Femur (tissue), 1 donor: ENCODE results near the gene PPIP5K1.
A peak's percentile ranks its signal among the peaks of the same experiment; 100 is the strongest.
"Not testable (repeated sequence)": the region's sequence is repeated elsewhere in the genome, so short reads cannot be mapped to it uniquely, and the experiment has no call there.

Experiments
- DNase-seq: peaks from one replicate; pipeline ENCODE4 v3.0.0-alpha.2; 2017

Gene PPIP5K1

GRCh38 chr15:43544266-43544665 lies 45.7 kb downstream of the PPIP5K1 start:
- no peak for DNase-seq

- DNase-seq: no peak
Observed at GRCh38 chr15:43541785-43542184, 48.2 kb downstream of the PPIP5K1 start.

GRCh38 chr15:43538091-43538490 lies 51.9 kb downstream of the PPIP5K1 start:
- DNase-seq: no peak

- no peak for DNase-seq
Observed at GRCh38 chr15:43534897-43535296, 55.1 kb downstream of the PPIP5K1 start.

- DNase-seq: not testable (repeated sequence)
Observed at GRCh38 chr15:43532826-43533225, 57.2 kb downstream of the PPIP5K1 start.

GRCh38 chr15:43531018-43531670 lies 58.9 kb downstream of the PPIP5K1 start:
- DNase-seq: peak; percentile 54

GRCh38 chr15:43529587-43530345 lies 60.2 kb downstream of the PPIP5K1 start:
- no peak for DNase-seq

- no peak for DNase-seq
Observed at GRCh38 chr15:43529141-43529540, 60.9 kb downstream of the PPIP5K1 start.

- no peak for DNase-seq
Observed at GRCh38 chr15:43528542-43529007, 61.4 kb downstream of the PPIP5K1 start.

- no peak for DNase-seq
Observed at GRCh38 chr15:43527802-43528541, 62.0 kb downstream of the PPIP5K1 start.

GRCh38 chr15:43527016-43527801 lies 62.8 kb downstream of the PPIP5K1 start:
- no peak for DNase-seq

- DNase-seq: no peak
Observed at GRCh38 chr15:43526261-43526930, 63.6 kb downstream of the PPIP5K1 start.

- no peak for DNase-seq
Observed at GRCh38 chr15:43525131-43525530, 64.9 kb downstream of the PPIP5K1 start.

GRCh38 chr15:43524254-43524845 lies 65.7 kb downstream of the PPIP5K1 start:
- DNase-seq: no peak

- DNase-seq: no peak
Observed at GRCh38 chr15:43523646-43524045, 66.4 kb downstream of the PPIP5K1 start.

- no peak for DNase-seq
Observed at GRCh38 chr15:43522247-43522646, 67.8 kb downstream of the PPIP5K1 start.

- DNase-seq: no peak
Observed at GRCh38 chr15:43521419-43521818, 68.6 kb downstream of the PPIP5K1 start.

GRCh38 chr15:43520138-43520537 lies 69.9 kb downstream of the PPIP5K1 start:
- no peak for DNase-seq

- DNase-seq: no peak
Observed at GRCh38 chr15:43519196-43519595, 70.8 kb downstream of the PPIP5K1 start.

- peak; percentile 82 for DNase-seq
Observed at GRCh38 chr15:43518197-43518761, 71.7 kb downstream of the PPIP5K1 start.
